Muscle layer of colon (tissue), 2 donors: ENCODE data around the gene CD2BP2.
"Not testable (repeated sequence)": the region's sequence is repeated elsewhere in the genome, so short reads cannot be mapped to it uniquely, and the experiment has no call there.

Source experiments
- H3K27ac ChIP-seq: one replicate; pipeline ENCODE4 v1.7.0; 2013; ENCODE audit warnings: low read depth, mild to moderate bottlenecking, low read length, moderate library complexity
- H3K27me3 ChIP-seq, 2 donors: one replicate each; pipeline ENCODE4 v1.7.0; 2013; ENCODE audit warnings: low read length in 2 of 2, mild to moderate bottlenecking in 2 of 2; ENCODE audit not compliant: insufficient read depth in 2 of 2, control insufficient read depth in 1 of 2
- H3K36me3 ChIP-seq: one replicate; pipeline ENCODE4 v1.7.0; 2013; ENCODE audit warnings: mild to moderate bottlenecking, low read length; ENCODE audit not compliant: insufficient read depth
- H3K4me1 ChIP-seq: one replicate; pipeline ENCODE4 v1.7.0; 2013; ENCODE audit warnings: mild to moderate bottlenecking, low read length; ENCODE audit not compliant: insufficient read depth
- H3K4me3 ChIP-seq, 2 donors: one replicate each; pipeline ENCODE4 v1.7.0; 2013; ENCODE audit warnings: low read length in 2 of 2, low read depth in 1 of 2, mild to moderate bottlenecking in 1 of 2, moderate library complexity in 1 of 2
- H3K9ac ChIP-seq: one replicate; pipeline ENCODE4 v1.7.0; 2013; ENCODE audit warnings: low read length
- H3K9me3 ChIP-seq: one replicate; pipeline ENCODE4 v1.7.0; 2013; ENCODE audit warnings: mild to moderate bottlenecking, low read length
- donor health status: abdominal sarcoma.
- donor health status: Adenocarcinoma of cecum.

CD2BP2 gene

DNA sequence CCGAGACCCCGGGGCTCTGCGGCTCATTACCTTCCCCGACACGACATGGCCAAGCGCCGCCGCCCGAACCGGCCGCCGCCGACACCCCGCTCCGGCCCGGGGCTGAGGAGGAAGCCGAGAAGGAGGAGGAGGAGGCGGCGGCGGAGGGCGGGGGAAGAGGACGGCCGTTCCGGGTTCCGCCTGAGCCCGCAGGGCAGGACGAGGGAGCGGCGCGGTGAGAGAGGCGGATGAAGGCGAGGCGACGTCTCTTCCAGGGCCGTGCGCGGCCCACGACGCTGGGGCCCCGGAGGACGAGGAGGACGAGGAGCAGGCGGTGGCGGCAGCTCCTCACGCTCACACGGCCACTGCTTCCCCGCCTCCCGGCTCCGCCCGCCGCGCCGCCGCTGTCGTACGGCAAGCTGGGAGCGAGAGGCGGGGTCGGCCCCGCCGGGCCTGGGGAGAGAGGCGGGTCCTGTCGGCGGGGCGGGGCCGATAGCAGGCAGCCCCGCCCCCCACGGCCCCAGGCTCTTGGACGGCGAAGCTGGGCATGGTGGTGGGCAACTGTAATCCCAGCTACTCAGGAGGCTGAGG, 20.0 kb downstream of the CD2BP2 start:
- H3K4me1 ChIP-seq, H3K36me3 ChIP-seq, H3K27me3 ChIP-seq, H3K9me3 ChIP-seq, H3K9ac ChIP-seq: not testable (repeated sequence)
- Histone ChIP-seq H3K4me3 (peak overlapping the region; percentile 31 to 59), H3K27ac (peak overlapping the region; percentile 49)

DNA sequence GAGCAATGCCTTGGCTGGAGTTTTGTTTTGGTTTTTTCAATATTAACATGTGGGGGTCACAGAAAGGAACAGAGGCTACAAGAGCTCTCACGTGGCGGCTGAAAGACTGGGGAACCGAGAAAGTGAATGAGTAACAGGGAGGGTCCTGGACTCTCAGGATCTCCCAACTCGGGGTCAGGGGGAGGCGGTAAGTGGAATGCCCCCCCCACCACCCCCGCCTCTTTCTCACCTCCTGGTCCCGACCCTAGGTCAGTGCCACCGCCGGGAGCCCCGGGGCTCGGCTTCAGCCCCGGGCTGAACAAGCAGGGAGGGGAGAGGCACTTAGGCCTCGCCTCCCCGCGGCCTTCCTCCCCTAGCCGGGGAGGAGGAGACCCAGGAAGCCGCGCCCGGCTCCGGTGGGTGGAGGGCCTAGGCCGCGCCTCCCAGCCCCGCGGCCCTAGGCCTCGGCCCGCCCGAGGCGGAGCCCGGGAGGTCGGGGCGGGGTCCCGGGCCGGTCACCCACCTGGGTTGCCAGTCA, 20.6 kb downstream of the CD2BP2 start:
- Histone ChIP-seq H3K4me3 (peak overlapping the region in 1 of 2 donors; percentile 11), H3K27ac (peak overlapping the region; percentile 47)
- H3K9ac ChIP-seq, H3K36me3 ChIP-seq, H3K4me1 ChIP-seq, H3K9me3 ChIP-seq, H3K27me3 ChIP-seq: not testable (repeated sequence)

DNA sequence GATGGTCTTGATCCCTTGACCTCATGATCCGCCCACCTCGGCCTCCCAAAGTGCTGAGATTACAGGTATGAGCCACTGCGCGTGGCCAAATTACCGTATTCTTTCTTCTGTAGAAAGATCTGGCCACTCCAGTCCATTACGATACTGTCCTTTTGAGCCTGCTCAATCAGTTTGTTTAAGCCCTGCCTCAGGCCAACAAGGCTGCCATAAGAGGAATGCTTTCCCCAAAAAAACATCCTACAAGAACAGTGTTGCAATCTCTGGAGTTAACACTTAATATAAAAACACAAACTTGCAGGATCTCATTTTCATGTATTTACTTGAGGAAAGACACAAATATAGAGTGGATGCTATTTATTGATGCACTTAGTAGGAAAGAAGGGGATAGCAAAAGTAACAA, 30.9 kb downstream of the CD2BP2 start:
- H3K27ac ChIP-seq, H3K27me3 ChIP-seq, H3K4me1 ChIP-seq, H3K9me3 ChIP-seq, H3K9ac ChIP-seq, H3K4me3 ChIP-seq, H3K36me3 ChIP-seq: not testable (repeated sequence)

DNA sequence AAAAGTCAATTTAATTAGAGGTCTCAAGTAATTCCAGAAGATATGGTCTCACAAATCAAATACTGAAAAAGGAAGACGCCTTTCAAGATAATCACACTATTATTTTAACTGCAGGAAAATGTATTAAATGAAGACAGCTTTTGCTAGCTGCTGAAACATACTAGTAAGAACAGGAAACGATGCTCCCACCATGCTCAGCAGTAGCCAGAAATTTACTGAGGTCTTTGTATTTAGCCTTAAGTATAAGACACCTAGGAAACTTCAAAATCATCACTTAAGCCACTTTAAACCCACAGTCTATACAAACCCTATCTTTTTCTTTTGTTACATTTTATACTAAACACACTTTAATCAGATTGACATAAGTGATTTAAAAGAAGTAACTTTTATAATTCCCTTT, 36.5 kb downstream of the CD2BP2 start:
- not testable (repeated sequence) for H3K4me1 ChIP-seq, H3K9ac ChIP-seq

DNA sequence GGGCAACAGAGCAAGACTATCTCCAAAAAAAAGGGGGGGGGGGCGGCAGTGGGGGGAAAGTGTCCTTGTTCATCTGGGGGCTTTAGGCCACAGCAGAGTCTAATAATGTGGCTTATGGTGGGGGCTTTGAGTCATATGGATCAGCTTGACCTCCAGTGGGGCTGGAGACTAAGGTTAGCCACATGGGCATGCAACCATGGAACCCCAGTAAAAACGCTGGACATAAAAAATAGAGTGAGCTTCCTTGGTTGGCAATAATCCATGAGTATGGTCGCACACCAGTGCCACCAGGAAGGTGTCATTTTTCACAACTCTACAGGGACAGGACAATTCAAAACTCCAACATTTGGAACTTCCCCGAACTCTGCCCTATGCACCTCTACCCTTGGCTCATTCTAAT, 44.2 kb downstream of the CD2BP2 start:
- H3K27ac ChIP-seq = not testable (repeated sequence)

More for the DNA sequence above, 36.5 kb downstream of the CD2BP2 start:
- not testable (repeated sequence) for H3K4me3 ChIP-seq, H3K36me3 ChIP-seq, H3K9me3 ChIP-seq, H3K27me3 ChIP-seq, H3K27ac ChIP-seq

DNA sequence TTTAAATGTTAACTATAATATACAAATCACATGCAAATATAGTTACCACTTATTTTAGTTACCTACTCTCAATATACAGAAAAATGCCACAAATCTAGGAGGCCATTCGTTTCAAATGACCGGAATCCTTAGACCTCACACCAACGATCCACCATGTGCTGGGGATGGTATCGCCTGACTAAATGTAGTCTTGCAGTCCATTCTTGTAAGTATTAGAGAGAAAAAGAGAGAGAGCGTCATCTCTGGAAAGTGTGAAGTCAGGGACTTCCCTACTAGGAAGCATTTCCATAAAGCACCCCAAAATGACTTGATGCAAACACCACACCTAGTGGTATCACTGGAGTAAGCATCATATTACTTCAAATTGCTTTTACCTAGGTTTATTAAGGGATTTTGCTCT, 45.9 kb downstream of the CD2BP2 start:
- not testable (repeated sequence) for H3K4me3 ChIP-seq, H3K9me3 ChIP-seq, H3K9ac ChIP-seq, H3K27me3 ChIP-seq, H3K4me1 ChIP-seq, H3K36me3 ChIP-seq, H3K27ac ChIP-seq

More for the DNA sequence above, 44.2 kb downstream of the CD2BP2 start:
- not testable (repeated sequence) for H3K9me3 ChIP-seq, H3K4me3 ChIP-seq, H3K4me1 ChIP-seq, H3K27me3 ChIP-seq, H3K36me3 ChIP-seq, H3K9ac ChIP-seq
